ENCODE measurements around the gene BCL6.

Gene BCL6

DNA sequence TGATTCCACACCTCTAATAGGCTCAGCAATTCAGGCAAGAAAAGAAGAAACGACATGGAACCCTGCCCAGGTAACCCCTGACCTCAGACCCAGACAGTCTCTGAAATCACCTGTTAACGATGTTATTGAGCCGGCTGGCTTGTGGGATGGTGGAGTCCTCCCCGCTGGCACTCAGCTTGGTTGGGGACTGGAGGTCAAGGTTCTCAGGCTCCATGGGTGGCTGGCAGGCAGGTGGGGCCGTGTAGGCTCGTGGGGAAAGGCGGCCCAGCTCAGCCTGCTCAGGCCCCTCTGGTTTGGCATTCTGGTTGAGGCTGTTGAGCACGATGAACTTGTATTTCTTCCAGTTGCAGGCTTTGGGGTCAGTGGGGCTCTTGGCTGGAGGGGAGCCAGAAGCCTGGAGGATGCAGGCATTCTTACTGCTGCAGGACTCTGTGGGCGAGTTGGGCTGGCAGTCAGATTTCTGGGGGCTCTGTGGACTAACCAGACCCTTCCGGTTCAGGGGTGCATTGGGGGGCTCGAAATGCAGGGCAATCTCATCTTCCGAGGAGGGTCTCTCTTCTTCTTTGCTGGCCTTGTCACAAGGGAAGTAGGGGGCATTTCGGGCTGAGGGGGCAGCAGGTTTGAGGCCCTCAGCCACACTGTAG lies 16.2 kb downstream of the BCL6 start:
- H3K36me3 ChIP-seq (ENCODE audit: control insufficient read depth, insufficient read depth, low read length), result peaks cover 53% of the 10 kb centered on the region
- H3K27ac ChIP-seq (ENCODE audit: insufficient read depth, low read length, poor library complexity, severe bottlenecking), result no peak overlapping the region
- no peaks in the 10 kb centered on the region for H3K4me1 ChIP-seq (ENCODE audit: control insufficient read depth, insufficient read depth, low read length, poor library complexity, severe bottlenecking)

DNA sequence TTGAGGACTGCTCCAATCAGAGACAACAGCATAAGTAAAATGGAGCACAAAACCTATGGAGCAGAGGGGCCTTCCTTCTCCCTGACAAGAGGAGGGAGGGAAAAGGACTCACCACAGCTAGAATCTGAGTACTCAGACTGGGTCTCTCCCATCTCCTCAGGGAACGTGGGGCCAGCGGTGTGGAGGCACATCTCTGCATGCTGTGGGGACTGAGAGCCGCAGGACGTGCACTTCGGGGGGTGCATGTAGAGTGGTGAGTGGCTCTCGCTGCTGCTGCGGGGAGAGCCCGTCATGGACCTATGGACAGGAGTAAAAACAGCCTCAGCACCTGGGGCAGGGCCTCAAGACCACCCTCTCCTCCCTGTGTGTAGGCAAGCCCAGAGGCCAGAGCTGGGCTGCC lies 17.0 kb downstream of the BCL6 start:
- H3K36me3 ChIP-seq (ENCODE audit: control insufficient read depth, insufficient read depth, low read length), result peaks cover 60% of the 10 kb centered on the region
- H3K9me3 ChIP-seq (ENCODE audit: control insufficient read depth, low read length), result no peaks in the 10 kb centered on the region
- H3K27ac ChIP-seq (ENCODE audit: insufficient read depth, low read length, poor library complexity, severe bottlenecking), result no peak overlapping the region
- no peaks in the 10 kb centered on the region for H3K4me1 ChIP-seq (ENCODE audit: control insufficient read depth, insufficient read depth, low read length, poor library complexity, severe bottlenecking)
- no peak overlapping the region for H3K4me3 ChIP-seq (ENCODE audit: insufficient read depth, low read depth, low read length, poor library complexity, severe bottlenecking)
- DNase-seq, result no peak
- H3K27me3 ChIP-seq (replicated peaks; ENCODE audit: control insufficient read depth, insufficient read depth, low read length, poor library complexity, severe bottlenecking), result no peaks in the 10 kb centered on the region

More for the DNA sequence above, 16.2 kb downstream of the BCL6 start:
- no peak for DNase-seq
- Histone ChIP-seq H3K9me3 (ENCODE audit: control insufficient read depth, low read length) (no peaks in the 10 kb centered on the region), H3K27me3 (replicated peaks; ENCODE audit: control insufficient read depth, insufficient read depth, low read length, poor library complexity, severe bottlenecking) (no peaks in the 10 kb centered on the region), H3K4me3 (ENCODE audit: insufficient read depth, low read depth, low read length, poor library complexity, severe bottlenecking) (no peak overlapping the region)

DNA sequence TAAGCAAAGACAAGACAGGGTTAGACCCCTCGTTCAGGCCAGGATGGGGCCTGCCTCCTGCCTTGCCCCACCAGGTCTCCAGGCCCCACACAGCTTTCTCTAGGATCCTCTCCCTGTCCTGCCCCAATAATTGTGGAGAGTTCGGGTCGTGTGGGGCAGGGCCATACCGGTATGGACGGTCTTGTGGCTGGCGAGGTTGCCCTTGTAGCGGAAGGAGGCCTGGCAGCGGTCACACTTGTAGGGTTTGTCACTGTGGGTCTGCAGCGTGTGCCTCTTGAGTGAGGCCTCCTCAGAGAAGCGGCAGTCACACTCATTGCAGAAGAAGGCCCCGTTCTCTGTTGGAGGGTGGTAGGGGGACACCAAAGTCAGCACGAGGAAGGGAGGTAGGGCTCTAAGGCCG lies 18.7 kb downstream of the BCL6 start:
- no peak overlapping the region for H3K27ac ChIP-seq (ENCODE audit: insufficient read depth, low read length, poor library complexity, severe bottlenecking)
- peaks cover 64% of the 10 kb centered on the region for H3K36me3 ChIP-seq (ENCODE audit: control insufficient read depth, insufficient read depth, low read length)
- no peaks in the 10 kb centered on the region for H3K9me3 ChIP-seq (ENCODE audit: control insufficient read depth, low read length)
- no peaks in the 10 kb centered on the region for H3K27me3 ChIP-seq (replicated peaks; ENCODE audit: control insufficient read depth, insufficient read depth, low read length, poor library complexity, severe bottlenecking)
- H3K4me3 ChIP-seq (ENCODE audit: insufficient read depth, low read depth, low read length, poor library complexity, severe bottlenecking), result no peak overlapping the region
- H3K4me1 ChIP-seq (ENCODE audit: control insufficient read depth, insufficient read depth, low read length, poor library complexity, severe bottlenecking), result no peaks in the 10 kb centered on the region
- no peak for DNase-seq

DNA sequence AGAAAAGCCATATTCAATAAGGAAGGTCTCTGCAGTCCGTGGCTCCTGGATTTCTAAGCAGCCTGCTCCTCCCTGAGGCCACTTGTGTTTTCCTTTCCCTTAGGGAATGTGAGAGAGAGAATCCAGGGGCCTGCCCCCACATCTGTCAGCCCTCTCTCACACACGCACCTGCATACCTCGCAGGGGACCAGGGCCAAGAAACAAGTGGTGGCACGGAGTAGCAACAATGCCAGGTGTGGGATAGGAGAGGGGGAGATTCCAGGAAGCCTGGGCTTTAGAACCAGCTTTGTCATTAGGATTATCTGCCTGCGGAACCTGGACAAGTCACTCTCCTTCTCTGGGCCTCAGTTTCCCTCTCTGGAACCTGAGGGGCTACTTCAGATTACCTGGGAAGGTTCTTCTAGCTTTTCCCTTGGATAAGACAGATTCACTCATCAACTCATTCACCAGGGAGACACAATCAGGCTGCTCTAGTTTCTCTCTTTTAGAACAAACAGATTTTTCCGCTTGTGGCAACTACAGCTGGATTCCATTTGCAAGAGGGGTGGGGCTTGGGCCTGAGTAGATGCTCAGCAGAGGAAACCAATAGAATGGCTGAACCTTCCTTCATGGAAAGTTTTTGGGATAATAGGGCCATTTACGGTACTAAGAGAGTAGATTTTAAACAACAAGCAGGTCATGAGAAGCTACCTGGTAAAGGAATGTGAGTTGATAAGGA lies 19.5 kb downstream of the BCL6 start:
- H3K36me3 ChIP-seq (ENCODE audit: control insufficient read depth, insufficient read depth, low read length), result peaks cover 63% of the 10 kb centered on the region
- no peak overlapping the region for H3K27ac ChIP-seq (ENCODE audit: insufficient read depth, low read length, poor library complexity, severe bottlenecking)
- no peaks in the 10 kb centered on the region for H3K9me3 ChIP-seq (ENCODE audit: control insufficient read depth, low read length)
- H3K4me1 ChIP-seq (ENCODE audit: control insufficient read depth, insufficient read depth, low read length, poor library complexity, severe bottlenecking), result no peaks in the 10 kb centered on the region
- H3K4me3 ChIP-seq (ENCODE audit: insufficient read depth, low read depth, low read length, poor library complexity, severe bottlenecking), result no peak overlapping the region
- no peak for DNase-seq
- no peaks in the 10 kb centered on the region for H3K27me3 ChIP-seq (replicated peaks; ENCODE audit: control insufficient read depth, insufficient read depth, low read length, poor library complexity, severe bottlenecking)

DNA sequence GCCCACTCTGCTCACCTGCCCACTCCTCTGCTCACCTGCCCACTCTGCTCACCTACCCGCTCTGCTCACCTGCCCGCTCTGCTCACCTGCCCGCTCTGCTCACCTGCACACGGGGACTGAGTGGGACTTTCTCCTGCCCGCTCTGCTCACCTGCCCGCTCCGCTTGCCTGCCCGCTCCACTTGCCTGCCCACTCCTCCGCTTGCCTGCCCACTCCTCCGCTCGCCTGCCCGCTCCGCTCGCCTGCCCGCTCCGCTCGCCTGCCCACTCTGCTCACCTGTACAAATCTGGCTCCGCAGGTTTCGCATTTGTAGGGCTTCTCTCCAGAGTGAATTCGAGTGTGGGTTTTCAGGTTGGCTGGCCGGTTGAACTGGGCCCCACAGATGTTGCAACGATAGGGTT lies 20.0 kb downstream of the BCL6 start:
- no peak overlapping the region for H3K27ac ChIP-seq (ENCODE audit: insufficient read depth, low read length, poor library complexity, severe bottlenecking)
- no peaks in the 10 kb centered on the region for H3K4me1 ChIP-seq (ENCODE audit: control insufficient read depth, insufficient read depth, low read length, poor library complexity, severe bottlenecking)
- no peak overlapping the region for H3K4me3 ChIP-seq (ENCODE audit: insufficient read depth, low read depth, low read length, poor library complexity, severe bottlenecking)
- no peak for DNase-seq
- H3K36me3 ChIP-seq (ENCODE audit: control insufficient read depth, insufficient read depth, low read length), result peaks cover 57% of the 10 kb centered on the region
- H3K27me3 ChIP-seq (replicated peaks; ENCODE audit: control insufficient read depth, insufficient read depth, low read length, poor library complexity, severe bottlenecking), result no peaks in the 10 kb centered on the region
- no peaks in the 10 kb centered on the region for H3K9me3 ChIP-seq (ENCODE audit: control insufficient read depth, low read length)

DNA sequence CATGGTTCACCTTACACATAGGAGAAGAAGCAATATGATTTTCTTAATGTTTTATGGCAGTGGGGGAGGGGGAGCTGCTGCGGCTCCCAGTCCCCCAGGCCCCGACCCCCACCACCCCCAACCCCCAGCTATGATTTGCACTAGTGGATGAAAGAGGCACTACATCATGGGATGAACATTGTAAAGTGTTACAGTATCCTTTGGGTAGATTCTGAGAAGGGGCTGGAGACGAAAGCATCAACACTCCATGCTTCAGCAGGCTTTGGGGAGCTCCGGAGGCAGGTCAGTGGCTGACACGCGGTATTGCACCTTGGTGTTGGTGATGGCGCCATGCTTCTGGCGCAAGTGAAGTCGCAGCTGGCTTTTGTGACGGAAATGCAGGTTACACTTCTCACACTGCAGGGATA lies 23.1 kb downstream of the BCL6 start:
- Histone ChIP-seq H3K4me3 (ENCODE audit: insufficient read depth, low read depth, low read length, poor library complexity, severe bottlenecking) (no peak overlapping the region), H3K27me3 (replicated peaks; ENCODE audit: control insufficient read depth, insufficient read depth, low read length, poor library complexity, severe bottlenecking) (no peaks in the 10 kb centered on the region), H3K9me3 (ENCODE audit: control insufficient read depth, low read length) (no peaks in the 10 kb centered on the region), H3K27ac (ENCODE audit: insufficient read depth, low read length, poor library complexity, severe bottlenecking) (no peak overlapping the region), H3K4me1 (ENCODE audit: control insufficient read depth, insufficient read depth, low read length, poor library complexity, severe bottlenecking) (no peaks in the 10 kb centered on the region), H3K36me3 (ENCODE audit: control insufficient read depth, insufficient read depth, low read length) (peaks cover 35% of the 10 kb centered on the region)
- no peak for DNase-seq

DNA sequence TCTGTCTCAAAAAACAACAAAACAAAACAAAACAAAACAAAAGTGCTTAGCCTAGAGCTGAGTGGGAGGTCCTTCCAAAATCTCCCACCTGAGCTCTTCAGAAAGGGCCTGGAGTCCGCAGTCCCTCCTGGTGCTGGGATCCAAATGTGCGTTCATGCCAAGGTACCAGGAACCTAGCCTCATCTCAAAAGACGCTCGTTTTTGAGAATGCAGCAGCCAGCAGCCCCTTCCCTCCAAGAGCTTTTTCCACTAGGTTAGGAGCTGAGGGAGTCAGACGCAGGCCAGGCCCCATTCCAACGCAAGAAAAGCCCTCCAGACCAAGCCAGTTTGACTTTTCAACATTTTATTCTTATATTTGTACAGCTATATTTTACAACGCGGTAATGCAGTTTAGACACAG lies 24.2 kb downstream of the BCL6 start:
- H3K27ac ChIP-seq (ENCODE audit: insufficient read depth, low read length, poor library complexity, severe bottlenecking), result no peak overlapping the region
- DNase-seq, result no peak
- no peak overlapping the region for H3K4me3 ChIP-seq (ENCODE audit: insufficient read depth, low read depth, low read length, poor library complexity, severe bottlenecking)
- no peaks in the 10 kb centered on the region for H3K4me1 ChIP-seq (ENCODE audit: control insufficient read depth, insufficient read depth, low read length, poor library complexity, severe bottlenecking)
- H3K27me3 ChIP-seq (replicated peaks; ENCODE audit: control insufficient read depth, insufficient read depth, low read length, poor library complexity, severe bottlenecking), result no peaks in the 10 kb centered on the region
- peaks cover 30% of the 10 kb centered on the region for H3K36me3 ChIP-seq (ENCODE audit: control insufficient read depth, insufficient read depth, low read length)
- H3K9me3 ChIP-seq (ENCODE audit: control insufficient read depth, low read length), result no peaks in the 10 kb centered on the region

DNA sequence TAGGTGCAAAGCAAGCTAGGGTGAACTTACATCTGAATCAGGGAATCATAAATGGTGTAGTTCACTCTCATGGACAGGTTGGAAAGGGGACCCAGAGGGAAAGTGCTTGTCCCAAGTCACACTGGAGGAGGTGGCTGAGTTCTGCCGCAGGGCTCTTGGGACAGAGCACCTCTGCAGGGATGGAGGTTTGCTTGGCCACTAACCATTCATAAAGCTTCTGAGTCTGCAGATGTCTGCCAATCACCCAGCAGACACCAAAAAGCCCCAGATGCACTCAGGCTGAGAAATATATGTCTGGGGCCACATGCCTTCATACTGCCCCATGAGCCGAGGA lies 25.0 kb downstream of the BCL6 start:
- Histone ChIP-seq H3K4me1 (ENCODE audit: control insufficient read depth, insufficient read depth, low read length, poor library complexity, severe bottlenecking) (no peaks in the 10 kb centered on the region), H3K9me3 (ENCODE audit: control insufficient read depth, low read length) (no peaks in the 10 kb centered on the region), H3K27ac (ENCODE audit: insufficient read depth, low read length, poor library complexity, severe bottlenecking) (no peak overlapping the region), H3K4me3 (ENCODE audit: insufficient read depth, low read depth, low read length, poor library complexity, severe bottlenecking) (no peak overlapping the region), H3K36me3 (ENCODE audit: control insufficient read depth, insufficient read depth, low read length) (peaks cover 26% of the 10 kb centered on the region), H3K27me3 (replicated peaks; ENCODE audit: control insufficient read depth, insufficient read depth, low read length, poor library complexity, severe bottlenecking) (no peaks in the 10 kb centered on the region)
- no peak for DNase-seq

DNA sequence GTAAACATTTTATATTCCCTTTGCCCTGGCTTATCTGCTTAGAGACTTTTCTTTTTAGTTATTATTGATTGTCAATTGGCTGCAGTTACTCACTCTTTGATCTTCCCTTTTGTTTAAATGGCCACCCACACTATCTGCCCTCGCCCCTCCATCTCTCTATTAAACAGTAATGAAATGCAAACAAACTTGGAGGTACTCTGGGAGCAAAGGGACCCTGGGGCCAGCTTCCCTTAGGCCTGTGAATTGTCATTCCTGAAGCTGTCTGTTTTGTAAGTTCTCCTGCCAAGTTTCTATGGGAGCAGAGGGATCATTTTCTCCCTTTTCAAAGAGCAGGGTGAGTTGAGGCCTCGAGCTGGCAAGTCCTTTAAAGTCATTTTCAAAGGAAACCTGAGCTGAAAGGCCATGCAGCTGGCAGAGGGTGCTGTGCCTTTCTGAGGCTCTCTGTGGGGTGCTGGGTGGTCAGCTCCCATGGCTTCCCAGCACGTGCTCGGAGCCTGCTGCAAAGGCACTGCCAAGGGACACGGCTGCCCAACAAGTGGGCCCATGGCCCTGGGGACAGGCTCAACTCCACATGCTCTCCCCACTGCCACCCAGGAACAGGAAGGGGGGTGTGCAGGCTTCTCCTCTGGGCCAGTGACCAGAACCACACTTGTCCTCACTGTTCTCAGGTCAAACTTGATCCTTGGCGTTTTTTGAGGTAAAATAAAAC lies 25.5 kb downstream of the BCL6 start:
- H3K27ac ChIP-seq (ENCODE audit: insufficient read depth, low read length, poor library complexity, severe bottlenecking), result no peak overlapping the region
- no peaks in the 10 kb centered on the region for H3K9me3 ChIP-seq (ENCODE audit: control insufficient read depth, low read length)
- no peaks in the 10 kb centered on the region for H3K27me3 ChIP-seq (replicated peaks; ENCODE audit: control insufficient read depth, insufficient read depth, low read length, poor library complexity, severe bottlenecking)
- H3K4me3 ChIP-seq (ENCODE audit: insufficient read depth, low read depth, low read length, poor library complexity, severe bottlenecking), result no peak overlapping the region
- DNase-seq, result no peak
- H3K36me3 ChIP-seq (ENCODE audit: control insufficient read depth, insufficient read depth, low read length), result peaks cover 21% of the 10 kb centered on the region
- no peaks in the 10 kb centered on the region for H3K4me1 ChIP-seq (ENCODE audit: control insufficient read depth, insufficient read depth, low read length, poor library complexity, severe bottlenecking)

DNA sequence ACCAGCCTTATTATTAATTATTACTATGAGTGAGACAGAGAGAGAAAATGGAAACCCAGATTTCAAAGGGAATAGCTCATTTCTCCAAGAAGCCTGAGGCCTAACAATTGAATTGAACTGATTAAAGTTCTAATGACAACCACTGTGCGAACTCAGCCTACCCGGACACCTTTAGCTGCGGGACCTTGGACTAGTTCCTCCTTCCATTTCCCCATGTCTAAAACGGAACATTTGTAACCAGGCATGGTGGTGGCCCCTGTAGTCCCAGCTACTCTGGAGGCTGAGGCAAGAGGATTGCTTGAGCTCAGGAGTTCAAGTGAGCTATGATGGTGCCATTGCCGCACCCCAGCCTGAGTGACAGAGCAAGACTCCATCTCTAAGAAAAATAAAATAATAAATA lies 26.5 kb downstream of the BCL6 start:
- peaks cover 3% of the 10 kb centered on the region for H3K4me1 ChIP-seq (ENCODE audit: control insufficient read depth, insufficient read depth, low read length, poor library complexity, severe bottlenecking)
- no peak overlapping the region for H3K4me3 ChIP-seq (ENCODE audit: insufficient read depth, low read depth, low read length, poor library complexity, severe bottlenecking)
- no peaks in the 10 kb centered on the region for H3K9me3 ChIP-seq (ENCODE audit: control insufficient read depth, low read length)
- peaks cover 11% of the 10 kb centered on the region for H3K36me3 ChIP-seq (ENCODE audit: control insufficient read depth, insufficient read depth, low read length)
- H3K27ac ChIP-seq (ENCODE audit: insufficient read depth, low read length, poor library complexity, severe bottlenecking), result no peak overlapping the region
- DNase-seq, result no peak
- no peaks in the 10 kb centered on the region for H3K27me3 ChIP-seq (replicated peaks; ENCODE audit: control insufficient read depth, insufficient read depth, low read length, poor library complexity, severe bottlenecking)

All from effector memory CD4-positive, alpha-beta T cell (primary cell).